SK-N-SH treated with all-trans-retinoic acid at 6 μM for 48 hours (cell line): ENCODE measurements around the gene CACNA1B.

Experiments used
- ARNTL ChIP-seq: fragments of 450-650 bp; formaldehyde crosslinking; IDR thresholded peaks from 2 replicates; pipeline ENCODE4 v1.5.0; 2020; ENCODE audit warnings: low read depth, mild to moderate bottlenecking, moderate library complexity, borderline replicate concordance
- BACH2 ChIP-seq: fragments of 250-450 bp; sonication (Bioruptor Pico); IDR thresholded peaks from 2 replicates; pipeline ENCODE4 v1.9.0; 2021; ENCODE audit warnings: mild to moderate bottlenecking, borderline replicate concordance
- GLIS3 ChIP-seq: fragments of 250-450 bp; sonication (Bioruptor Pico); IDR thresholded peaks from 2 replicates; pipeline ENCODE4 v1.5.0; 2020; ENCODE audit warnings: mild to moderate bottlenecking, moderate library complexity
- OSR1 ChIP-seq: fragments of 250-450 bp; sonication (Bioruptor Pico); IDR thresholded peaks from 2 replicates; pipeline ENCODE4 v1.8.0; 2022; ENCODE audit warnings: moderate library complexity, mild to moderate bottlenecking, inconsistent platforms
- PPARA ChIP-seq: fragments of 250-450 bp; sonication (Bioruptor Pico); IDR thresholded peaks from 2 replicates; pipeline ENCODE4 v1.5.0; 2020; ENCODE audit warnings: mild to moderate bottlenecking, borderline replicate concordance
- RARB ChIP-seq: fragments of 250-450 bp; sonication (Bioruptor Pico); IDR thresholded peaks from 2 replicates; pipeline ENCODE4 v1.8.0; 2021; ENCODE audit warnings: mild to moderate bottlenecking, moderate library complexity
- TOX ChIP-seq: fragments of 250-450 bp; sonication (Bioruptor Pico); IDR thresholded peaks from 2 replicates; pipeline ENCODE4 v1.8.0; 2021; ENCODE audit warnings: mild to moderate bottlenecking, moderate library complexity, borderline replicate concordance
- ZFP3 ChIP-seq: fragments of 250-450 bp; sonication (Bioruptor Pico); IDR thresholded peaks from 2 replicates; pipeline ENCODE4 v1.5.0; 2020; ENCODE audit warnings: mild to moderate bottlenecking, moderate library complexity
- ZFP30 ChIP-seq: fragments of 450-650 bp; formaldehyde crosslinking; IDR thresholded peaks from 2 replicates; pipeline ENCODE4 v1.5.0; 2022; ENCODE audit warnings: mild to moderate bottlenecking, moderate library complexity
- ZNF70 ChIP-seq: fragments of 450-650 bp; formaldehyde crosslinking; IDR thresholded peaks from 2 replicates; pipeline ENCODE4 v1.5.0; 2020; ENCODE audit warnings: mild to moderate bottlenecking, moderate library complexity
- TF ChIP-seq, protein P1 (sequence below): fragments of 250-450 bp; sonication (Bioruptor Pico); IDR thresholded peaks from 2 replicates; pipeline ENCODE4 v1.5.1; 2020; ENCODE audit warnings: low read depth, mild to moderate bottlenecking, moderate library complexity
- TF ChIP-seq, protein P2 (sequence below): fragments of 250-450 bp; sonication (Bioruptor Pico); IDR thresholded peaks from 2 replicates; pipeline ENCODE4 v1.8.0; 2020; ENCODE audit warnings: mild to moderate bottlenecking, moderate library complexity, borderline replicate concordance

DNA sequence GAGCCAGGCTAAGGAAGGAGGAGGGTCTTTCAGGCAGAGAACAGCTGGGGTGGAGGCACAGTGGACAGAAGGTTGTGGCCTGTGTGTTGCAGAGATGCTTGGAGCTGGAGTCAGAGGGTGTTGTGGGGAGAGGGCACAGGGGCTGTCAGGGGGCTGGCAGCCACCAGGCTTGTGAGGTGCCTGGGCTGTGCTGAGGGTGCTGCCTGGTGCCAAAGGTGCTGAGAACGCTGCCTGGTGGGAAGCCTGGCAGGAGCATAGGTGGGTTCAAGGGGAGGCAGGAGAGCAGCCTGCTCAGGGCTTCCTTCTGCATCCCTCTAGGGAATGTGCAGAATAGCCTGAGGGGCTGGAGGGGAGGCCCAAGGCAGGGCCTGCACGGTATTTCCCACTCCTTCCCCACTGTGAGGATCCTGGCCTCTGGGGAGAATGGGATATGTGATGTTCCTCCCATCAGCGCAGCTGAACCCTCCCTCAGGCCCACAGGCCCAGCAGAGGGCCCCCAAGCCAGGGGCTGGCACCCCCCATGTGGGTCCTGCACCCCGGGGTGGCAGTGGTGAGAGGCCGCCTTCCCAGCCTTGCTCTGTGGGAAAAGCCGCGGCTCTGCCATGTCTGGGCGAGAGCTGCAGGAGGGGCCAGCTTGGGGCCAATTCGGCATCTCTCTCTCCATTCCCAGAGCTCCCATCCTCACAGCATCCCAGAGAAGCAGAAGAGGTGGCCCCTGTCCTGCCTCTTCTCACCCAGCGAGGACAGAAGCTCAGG lies 76.3 kb downstream of the CACNA1B start:
- TF ChIP-seq ARNTL (no peak), RARB (CRISPR knock-in tag) (no peak), ZFP3 (CRISPR knock-in tag) (no peak), TOX (CRISPR knock-in tag) (no peak), ZNF70 (CRISPR knock-in tag) (no peak), GLIS3 (CRISPR knock-in tag) (no peak), PPARA (CRISPR knock-in tag) (no peak), OSR1 (CRISPR knock-in tag) (no peak), BACH2 (no peak), ZFP30 (CRISPR knock-in tag) (no peak)
- TF ChIP-seq, protein P1, sequence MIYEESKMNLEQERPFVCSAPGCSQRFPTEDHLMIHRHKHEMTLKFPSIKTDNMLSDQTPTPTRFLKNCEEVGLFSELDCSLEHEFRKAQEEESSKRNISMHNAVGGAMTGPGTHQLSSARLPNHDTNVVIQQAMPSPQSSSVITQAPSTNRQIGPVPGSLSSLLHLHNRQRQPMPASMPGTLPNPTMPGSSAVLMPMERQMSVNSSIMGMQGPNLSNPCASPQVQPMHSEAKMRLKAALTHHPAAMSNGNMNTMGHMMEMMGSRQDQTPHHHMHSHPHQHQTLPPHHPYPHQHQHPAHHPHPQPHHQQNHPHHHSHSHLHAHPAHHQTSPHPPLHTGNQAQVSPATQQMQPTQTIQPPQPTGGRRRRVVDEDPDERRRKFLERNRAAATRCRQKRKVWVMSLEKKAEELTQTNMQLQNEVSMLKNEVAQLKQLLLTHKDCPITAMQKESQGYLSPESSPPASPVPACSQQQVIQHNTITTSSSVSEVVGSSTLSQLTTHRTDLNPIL: no peak
- TF ChIP-seq, protein P2, sequence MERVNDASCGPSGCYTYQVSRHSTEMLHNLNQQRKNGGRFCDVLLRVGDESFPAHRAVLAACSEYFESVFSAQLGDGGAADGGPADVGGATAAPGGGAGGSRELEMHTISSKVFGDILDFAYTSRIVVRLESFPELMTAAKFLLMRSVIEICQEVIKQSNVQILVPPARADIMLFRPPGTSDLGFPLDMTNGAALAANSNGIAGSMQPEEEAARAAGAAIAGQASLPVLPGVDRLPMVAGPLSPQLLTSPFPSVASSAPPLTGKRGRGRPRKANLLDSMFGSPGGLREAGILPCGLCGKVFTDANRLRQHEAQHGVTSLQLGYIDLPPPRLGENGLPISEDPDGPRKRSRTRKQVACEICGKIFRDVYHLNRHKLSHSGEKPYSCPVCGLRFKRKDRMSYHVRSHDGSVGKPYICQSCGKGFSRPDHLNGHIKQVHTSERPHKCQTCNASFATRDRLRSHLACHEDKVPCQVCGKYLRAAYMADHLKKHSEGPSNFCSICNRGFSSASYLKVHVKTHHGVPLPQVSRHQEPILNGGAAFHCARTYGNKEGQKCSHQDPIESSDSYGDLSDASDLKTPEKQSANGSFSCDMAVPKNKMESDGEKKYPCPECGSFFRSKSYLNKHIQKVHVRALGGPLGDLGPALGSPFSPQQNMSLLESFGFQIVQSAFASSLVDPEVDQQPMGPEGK: no peak
